ENCODE results near the gene GALNT2. TPM values are rescaled to one million over a fixed set of nuclear protein-coding genes. Genes with fewer than 3 reads are reported as not detected.

Gene GALNT2
- total and polyA plus RNA-seq, 9 of the 15 experiments (the other 6 are each of a cell fraction or from before 2014, with no cell fraction given): 1.6 to 106 (median 51.9) TPM

DNA sequence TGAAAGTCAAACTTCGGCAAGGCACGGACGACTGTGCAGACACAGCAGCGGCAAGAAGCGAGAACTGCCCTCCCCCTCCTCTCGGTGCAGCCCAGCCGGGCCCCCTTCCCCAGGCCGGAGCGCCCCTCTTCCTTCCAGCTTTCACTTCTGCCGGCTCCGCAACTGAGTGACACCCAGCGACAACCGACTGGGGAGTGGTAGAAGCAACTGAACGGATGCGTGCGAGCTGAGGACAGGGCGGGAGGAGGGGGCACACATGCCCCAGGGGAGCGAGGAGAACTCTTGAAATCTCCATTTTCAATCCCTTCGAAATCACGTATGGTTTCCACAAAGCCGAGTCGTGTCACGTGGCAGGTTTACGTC is 212.5 kb downstream of the GALNT2 start:
- DNase-seq (ENCODE audit: extremely low read depth in 1 of 4, low spot score in 3 of 4): no peak
- Histone ChIP-seq H3K4me1 (replicated peaks in 1 of 2; ENCODE audit: control insufficient read depth in 2 of 2, insufficient read depth in 2 of 2, low read length in 2 of 2) (peaks cover 0 to 17% of the 10 kb centered on the region in 2 experiments; a peak in 2 of 5 replicates), H3K4me2 (ENCODE audit: insufficient read depth, low read length) (no peak overlapping the region), H3K27me3 (ENCODE audit: control insufficient read depth in 2 of 2, insufficient read depth in 2 of 2, low read length in 2 of 2) (no peaks in the 10 kb centered on the region), H3K4me3 (no peak overlapping the region), H3K36me3 (ENCODE audit: control insufficient read depth, insufficient read depth, low read length) (peaks cover 59% of the 10 kb centered on the region), H3K27ac (ENCODE audit: extremely low read depth, low read depth, low read length) (no peak overlapping the region), H2AFZ (ENCODE audit: low read depth, low read length) (no peak overlapping the region), H3K9ac (ENCODE audit: insufficient read depth in 1 of 2, low read depth in 2 of 2, low read length in 2 of 2) (no peak overlapping the region), H3K9me3 (replicated peaks; ENCODE audit: control insufficient read depth, insufficient read depth, low read depth, low read length) (no peaks in the 10 kb centered on the region), H3K79me2 (ENCODE audit: control insufficient read depth, insufficient read depth, low read length) (no peaks in the 10 kb centered on the region), H3K9me1 (ENCODE audit: control insufficient read depth, insufficient read depth, low read length) (peaks cover 4% of the 10 kb centered on the region), H4K20me1 (replicated peaks; ENCODE audit: control insufficient read depth, insufficient read depth, low read length) (0 out of 2 replicates have a peak, but pooled peaks cover 3% of the 10 kb centered on the region)
- CTCF ChIA-PET (ENCODE audit: low intra/inter-chr PET ratio): no interaction called here
- no peak for ATAC-seq
- POLR2A ChIA-PET: interaction anchor here (0.6 kb wide), 1 partner anchor 1877 kb away, joined by 3 read pairs; no protein-coding TSS in a partner anchor
- WGBS (ENCODE audit: insufficient coverage, low coverage, missing lambda C conversion rate): 95% methylated on average over 21 of the region's 24 CpGs
- intact Hi-C loops (cut with micrococcal nuclease): no loop called here
- BruUV-seq (replicated peaks): TSS peak; percentile 36
- in situ Hi-C loops (cut with MboI): no loop called here
- TF ChIP-seq UBTF (IDR thresholded peaks at IDR 0.05; ENCODE audit: borderline replicate concordance in 1 of 2, low read depth in 2 of 2, low read length in 2 of 2): no peak
- TF ChIP-seq, protein P1, sequence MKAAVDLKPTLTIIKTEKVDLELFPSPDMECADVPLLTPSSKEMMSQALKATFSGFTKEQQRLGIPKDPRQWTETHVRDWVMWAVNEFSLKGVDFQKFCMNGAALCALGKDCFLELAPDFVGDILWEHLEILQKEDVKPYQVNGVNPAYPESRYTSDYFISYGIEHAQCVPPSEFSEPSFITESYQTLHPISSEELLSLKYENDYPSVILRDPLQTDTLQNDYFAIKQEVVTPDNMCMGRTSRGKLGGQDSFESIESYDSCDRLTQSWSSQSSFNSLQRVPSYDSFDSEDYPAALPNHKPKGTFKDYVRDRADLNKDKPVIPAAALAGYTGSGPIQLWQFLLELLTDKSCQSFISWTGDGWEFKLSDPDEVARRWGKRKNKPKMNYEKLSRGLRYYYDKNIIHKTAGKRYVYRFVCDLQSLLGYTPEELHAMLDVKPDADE (conservative IDR thresholded peaks at IDR 0.05; ENCODE audit: control insufficient read depth, low read depth, low read length): no peak
- TF ChIP-seq RBM22 (IDR thresholded peaks at IDR 0.05; ENCODE audit: low read depth, low read length, poor library complexity, severe bottlenecking): no peak
- TF ChIP-seq, protein P2, sequence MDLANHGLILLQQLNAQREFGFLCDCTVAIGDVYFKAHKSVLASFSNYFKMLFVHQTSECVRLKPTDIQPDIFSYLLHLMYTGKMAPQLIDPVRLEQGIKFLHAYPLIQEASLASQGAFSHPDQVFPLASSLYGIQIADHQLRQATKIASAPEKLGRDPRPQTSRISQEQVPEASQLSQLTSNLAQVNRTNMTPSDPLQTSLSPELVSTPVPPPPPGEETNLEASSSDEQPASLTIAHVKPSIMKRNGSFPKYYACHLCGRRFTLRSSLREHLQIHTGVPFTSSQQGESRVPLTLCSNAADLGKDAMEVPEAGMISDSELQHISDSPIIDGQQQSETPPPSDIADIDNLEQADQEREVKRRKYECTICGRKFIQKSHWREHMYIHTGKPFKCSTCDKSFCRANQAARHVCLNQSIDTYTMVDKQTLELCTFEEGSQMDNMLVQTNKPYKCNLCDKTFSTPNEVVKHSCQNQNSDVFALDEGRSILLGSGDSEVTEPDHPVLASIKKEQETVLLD (IDR thresholded peaks at IDR 0.05): no peak
- TF ChIP-seq, protein P3, sequence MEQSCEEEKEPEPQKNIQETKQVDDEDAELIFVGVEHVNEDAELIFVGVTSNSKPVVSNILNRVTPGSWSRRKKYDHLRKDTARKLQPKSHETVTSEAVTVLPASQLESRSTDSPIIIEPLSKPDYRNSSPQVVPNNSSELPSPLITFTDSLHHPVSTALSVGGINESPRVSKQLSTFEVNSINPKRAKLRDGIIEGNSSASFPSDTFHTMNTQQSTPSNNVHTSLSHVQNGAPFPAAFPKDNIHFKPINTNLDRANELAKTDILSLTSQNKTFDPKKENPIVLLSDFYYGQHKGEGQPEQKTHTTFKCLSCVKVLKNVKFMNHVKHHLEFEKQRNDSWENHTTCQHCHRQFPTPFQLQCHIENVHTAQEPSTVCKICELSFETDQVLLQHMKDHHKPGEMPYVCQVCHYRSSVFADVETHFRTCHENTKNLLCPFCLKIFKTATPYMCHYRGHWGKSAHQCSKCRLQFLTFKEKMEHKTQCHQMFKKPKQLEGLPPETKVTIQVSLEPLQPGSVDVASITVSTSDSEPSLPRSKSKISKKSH (CRISPR knock-in tag; IDR thresholded peaks at IDR 0.05): no peak
- no peak for TF ChIP-seq CHCHD3 (CRISPR knock-in tag; IDR thresholded peaks at IDR 0.05)
- TF ChIP-seq CREB1 (IDR thresholded peaks at IDR 0.05): no peak
- no peak for TF ChIP-seq CREB1 (CRISPR knock-in tag; IDR thresholded peaks at IDR 0.05)
- FAIRE-seq: no peak

Data from K562 (cell line).